HG02588 (cell line): Measurements from ENCODE around the gene MAN2B1.
"Not testable (repeated sequence)": the region's sequence is repeated elsewhere in the genome, so short reads cannot be mapped to it uniquely, and the experiment has no call there.

Experiments used
- ATAC-seq: cut with Tn5 transposase; IDR thresholded peaks from one replicate; pipeline ENCODE4 v1.9.1; 2021; ENCODE audit warnings: mild to moderate bottlenecking, moderate library complexity; ENCODE audit not compliant: unreplicated experiment

The MAN2B1 gene

DNA sequence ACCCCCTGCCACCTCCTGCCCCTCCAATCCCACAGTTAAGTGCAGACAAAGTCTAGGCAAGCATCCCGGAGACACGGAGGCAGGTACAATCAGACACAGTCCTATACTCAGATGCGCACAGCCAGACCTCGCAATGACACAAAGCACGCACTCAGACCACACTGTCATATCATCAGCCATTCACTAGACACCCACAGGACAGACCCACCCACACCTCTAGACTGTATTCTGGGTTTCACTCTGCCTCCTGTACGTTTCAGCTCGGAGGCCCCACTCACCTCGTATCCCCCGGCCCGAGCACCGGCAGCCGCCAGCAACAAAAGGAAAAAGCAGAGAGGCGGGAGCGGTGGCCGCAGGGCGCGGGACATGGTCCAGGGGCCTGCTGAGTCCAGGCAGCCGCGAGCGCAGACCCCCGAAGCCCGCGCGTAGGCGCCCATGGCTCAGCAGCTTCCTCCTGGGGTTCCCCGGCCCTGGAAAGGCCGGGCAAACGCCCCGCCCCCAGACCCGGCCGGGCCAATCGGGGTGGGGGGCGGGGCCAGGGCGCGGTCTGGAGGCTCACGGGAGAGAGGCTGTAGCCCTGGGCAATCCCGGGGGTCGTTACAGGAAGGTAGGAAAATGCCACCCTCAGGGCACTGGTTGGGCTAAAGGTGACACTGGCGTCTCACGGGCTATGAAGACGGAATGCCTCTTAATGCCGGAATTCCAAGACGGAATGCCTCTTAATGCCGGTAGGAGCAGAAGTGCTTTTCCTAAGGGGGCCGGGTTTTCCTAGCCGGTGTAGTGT is at the start of gene MAN2B1, which contains the start of gene WDR83:
MAN2B1 (minus strand) TSS at position 478 of the 784 bp plus-strand sequence; CDS start at position 437, 41 bp downstream.
WDR83 (plus strand) TSS at position 543 of the 784 bp plus-strand sequence. CDS start 2,984 bp downstream, outside the sequence.
- peak; percentile 31 for ATAC-seq

DNA sequence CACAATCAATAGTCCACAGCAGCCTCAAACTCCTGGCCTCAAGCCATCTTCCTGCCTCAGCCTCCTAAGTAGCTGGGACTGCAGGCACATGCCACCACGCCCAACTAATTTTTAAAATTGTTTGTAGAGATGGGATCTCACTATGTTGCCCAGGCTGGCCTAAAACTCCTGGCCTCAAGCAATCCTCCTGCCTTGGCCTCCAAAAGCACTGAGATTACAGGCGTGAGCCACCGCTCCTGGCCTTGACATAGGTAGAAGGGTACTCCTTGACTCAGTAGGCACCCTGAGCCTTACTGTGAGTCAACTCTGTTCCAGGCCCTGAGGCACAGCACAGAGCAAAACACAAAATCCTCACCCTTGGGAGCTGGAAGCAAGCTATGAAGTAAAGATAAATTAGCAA is 49.4 kb upstream of the MAN2B1 start:
- no peak for ATAC-seq

DNA sequence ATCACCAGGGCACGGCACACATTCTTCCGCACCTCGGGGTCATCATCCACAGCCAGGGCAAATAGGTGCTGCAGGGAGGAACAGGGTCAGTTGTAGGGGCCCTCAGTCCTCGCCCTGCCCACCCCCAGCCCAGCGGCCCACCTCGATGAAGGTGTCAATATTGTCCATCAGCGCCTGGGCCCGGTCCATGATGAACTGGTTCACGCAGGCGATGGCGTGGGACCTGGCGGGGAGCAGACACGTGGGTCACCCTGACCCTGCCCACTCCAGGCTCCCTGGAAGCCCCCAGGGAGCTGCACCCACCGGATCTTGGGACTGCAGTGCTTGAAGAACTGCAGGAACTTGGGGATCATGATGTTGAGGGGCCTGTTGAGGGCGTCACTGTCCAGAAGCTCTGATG is 48.6 kb upstream of the MAN2B1 start:
- ATAC-seq, result no peak

GRCh38 chr19:12713304-12713703 is 46.8 kb upstream of the MAN2B1 start:
- ATAC-seq, result not testable (repeated sequence)

DNA sequence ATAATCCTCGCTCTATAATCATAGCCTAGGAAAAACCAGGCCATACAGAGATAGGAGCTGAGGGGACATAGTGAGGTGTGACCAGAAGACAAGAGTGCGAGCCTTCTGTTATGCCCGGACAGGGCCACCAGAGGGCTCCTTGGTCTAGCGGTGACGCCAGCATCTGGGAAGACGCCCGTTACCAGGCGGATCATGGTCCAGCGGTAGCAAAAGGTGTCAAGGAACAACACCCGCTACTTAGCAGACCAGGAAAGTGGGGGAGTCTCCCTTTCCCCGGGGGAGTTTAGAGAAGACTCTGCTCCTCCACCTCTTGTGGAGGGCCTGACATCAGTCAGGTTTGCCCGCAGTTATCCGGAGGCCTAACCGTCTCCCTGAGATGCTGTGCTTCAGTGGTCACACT is 45.5 kb upstream of the MAN2B1 start:
- ATAC-seq, result not testable (repeated sequence)

- no peak for ATAC-seq
These were observed 44.6 kb upstream of the MAN2B1 start for GRCh38 chr19:12711187-12711586.

DNA sequence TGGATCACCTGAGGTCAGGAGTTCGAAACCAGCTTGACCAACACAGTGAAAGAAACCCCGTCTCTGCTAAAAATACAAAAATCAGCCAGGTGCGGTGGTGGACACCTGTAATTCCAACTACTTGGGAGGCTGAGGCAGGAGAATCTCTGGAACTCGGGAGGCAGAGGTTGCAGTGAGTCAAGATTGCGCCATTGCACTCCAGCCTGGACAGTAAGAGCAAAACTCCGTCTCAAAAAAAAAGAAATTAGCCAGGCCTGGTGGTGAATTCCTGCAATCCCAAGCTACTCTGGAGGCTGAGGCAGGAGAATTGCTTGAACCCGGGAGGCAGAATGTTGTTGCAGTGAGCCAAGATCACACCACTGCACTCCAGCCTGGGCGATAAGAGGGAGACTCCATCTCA is 42.1 kb upstream of the MAN2B1 start:
- ATAC-seq, result no peak

GRCh38 chr19:12706332-12706718 is 39.8 kb upstream of the MAN2B1 start:
- no peak for ATAC-seq

GRCh38 chr19:12705654-12706331 is 39.3 kb upstream of the MAN2B1 start:
- no peak for ATAC-seq

- ATAC-seq, result no peak
These were observed 38.6 kb upstream of the MAN2B1 start for GRCh38 chr19:12705169-12705568.

- ATAC-seq, result no peak
These were observed 36.5 kb upstream of the MAN2B1 start for GRCh38 chr19:12703046-12703445.

DNA sequence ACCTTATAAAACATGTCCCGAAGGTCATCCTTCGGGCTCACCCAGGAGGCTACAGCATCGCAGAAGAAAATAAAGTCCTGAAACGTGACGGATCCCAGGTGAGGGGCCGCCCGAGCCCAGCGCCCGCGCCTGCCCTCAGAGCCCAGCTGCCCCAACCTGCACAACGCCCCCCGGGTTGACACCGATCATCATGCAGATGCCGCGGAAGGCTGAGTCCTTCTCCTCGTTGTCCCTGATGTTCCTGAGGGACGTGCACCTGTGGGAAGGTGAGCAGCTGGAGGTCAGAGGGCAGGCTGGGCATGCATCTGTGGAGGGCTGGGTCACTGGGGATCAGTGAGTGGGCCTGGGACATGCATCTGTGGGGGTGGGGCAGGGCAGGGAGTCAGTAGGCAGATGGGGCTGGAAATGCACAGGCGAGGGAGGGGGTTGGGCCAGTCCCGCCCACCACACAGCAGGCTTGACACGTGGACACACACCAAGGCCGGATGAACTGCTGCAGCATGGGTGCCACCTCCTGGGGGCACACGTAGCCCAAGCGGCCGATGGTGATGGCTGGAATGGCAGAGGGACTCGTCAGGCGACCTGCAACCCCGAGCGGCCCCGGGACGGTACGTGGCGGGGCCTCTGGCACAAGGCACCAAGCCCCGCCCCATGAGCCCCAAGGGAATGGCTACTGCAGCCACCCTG is 35.2 kb upstream of the MAN2B1 start:
- ATAC-seq, result no peak

DNA sequence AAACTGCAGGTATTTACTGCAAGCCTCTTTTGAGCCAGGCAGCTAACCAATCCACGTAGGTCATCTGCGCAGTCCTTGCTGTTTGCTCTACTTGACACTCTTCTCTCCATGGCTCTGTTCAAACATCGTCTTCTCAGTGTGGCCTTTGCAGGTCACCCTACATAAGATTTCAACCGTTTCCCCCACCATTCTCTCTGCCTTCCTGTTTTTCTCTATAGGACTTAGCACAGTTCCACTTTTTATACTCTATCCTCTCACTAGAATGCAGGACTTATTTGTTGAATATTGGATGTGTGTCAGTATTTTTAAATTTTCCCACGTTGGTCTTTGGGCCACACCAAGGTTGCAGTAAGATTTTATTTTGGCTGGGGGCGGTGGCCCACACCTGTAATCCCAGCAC is 31.6 kb upstream of the MAN2B1 start:
- ATAC-seq, result no peak

DNA sequence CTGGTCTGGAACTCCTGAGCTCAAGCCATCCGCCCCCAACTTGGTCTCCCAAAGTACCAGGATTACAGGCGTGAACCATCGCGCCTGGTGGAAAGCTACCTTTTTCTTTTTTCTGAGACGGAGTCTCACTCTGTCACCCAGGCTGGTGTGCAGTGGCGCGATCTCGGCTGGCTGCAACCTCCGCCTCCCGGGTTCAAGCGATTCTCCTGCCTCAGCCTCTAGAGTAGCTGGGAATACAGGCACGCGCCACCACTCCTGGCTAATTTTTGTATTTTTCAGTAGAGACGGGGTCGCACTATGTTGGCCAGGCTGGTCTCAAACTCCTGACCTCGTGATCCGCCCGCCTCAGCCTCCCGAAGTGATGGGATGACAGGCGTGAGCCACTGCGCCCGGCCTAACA is 30.9 kb upstream of the MAN2B1 start:
- not testable (repeated sequence) for ATAC-seq

DNA sequence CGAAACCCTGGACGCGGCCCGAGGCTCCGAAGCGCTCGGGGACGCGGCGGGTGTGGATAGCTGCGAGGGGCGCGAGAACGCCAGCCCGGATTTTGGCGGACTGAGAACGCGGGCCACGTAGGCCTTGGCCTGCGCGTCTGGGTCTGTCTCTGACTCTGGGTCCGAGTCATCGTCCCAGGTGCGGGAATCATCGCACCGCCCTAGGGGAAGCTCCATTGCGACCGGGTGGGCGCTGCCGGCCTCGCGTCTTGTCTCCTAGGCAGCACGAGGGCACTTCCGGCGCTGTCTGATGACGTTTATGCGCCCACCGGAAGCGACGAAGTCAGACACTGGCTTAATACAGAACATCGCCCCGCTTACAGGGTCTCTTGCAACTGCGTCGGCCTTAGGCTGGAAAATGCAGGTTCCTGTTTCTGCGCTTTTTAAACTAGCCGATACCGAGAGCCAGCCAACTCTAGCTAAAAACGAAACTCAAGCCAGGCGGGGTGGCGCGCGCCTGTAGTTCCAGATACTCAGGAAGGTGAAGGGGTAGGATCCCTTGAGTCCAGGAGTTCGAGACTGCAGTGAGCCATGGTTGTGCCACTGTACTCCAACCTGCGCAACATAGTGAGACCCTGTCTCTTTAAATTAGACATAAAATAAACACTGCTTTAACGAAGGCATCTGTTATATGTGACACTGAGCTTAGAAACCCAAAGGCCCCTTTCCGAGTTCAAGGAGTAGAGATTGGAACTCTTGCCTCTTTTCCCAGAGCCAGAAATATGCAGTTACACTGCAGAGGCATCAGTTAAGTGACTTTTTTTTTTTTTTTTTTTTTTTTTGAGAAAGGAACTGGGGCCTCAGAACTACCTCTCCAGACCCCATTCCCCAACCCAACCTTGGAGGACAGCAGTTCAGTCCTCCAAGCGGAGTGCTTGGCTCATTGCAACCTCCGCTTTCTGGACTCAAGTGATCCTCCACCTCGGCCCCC is 30.1 kb upstream of the MAN2B1 start, which contains the start of gene FBXW9:
FBXW9 (minus strand) TSS at position 266 of the 970 bp plus-strand sequence; CDS start at position 216, 50 bp downstream.
- peak; percentile 63 for ATAC-seq

DNA sequence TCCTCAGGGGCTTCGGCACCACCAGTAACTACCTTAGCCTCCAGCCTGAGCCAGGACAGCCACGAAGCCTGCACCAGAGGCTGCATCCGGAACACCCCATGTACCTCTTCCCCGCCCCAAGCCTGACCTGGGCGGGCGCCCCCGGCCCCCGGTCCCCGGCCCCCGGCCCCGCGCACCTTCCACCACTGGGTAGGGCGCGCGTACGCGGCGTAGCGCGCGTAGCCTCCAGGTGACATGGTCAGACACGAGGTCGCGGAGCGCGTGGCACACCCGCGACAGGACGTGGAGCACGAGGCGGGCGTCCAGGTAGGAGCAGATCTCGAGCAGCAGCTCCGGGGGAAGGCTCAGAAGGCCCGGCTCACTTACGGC is 29.4 kb upstream of the MAN2B1 start:
- peak; percentile 18 for ATAC-seq

DNA sequence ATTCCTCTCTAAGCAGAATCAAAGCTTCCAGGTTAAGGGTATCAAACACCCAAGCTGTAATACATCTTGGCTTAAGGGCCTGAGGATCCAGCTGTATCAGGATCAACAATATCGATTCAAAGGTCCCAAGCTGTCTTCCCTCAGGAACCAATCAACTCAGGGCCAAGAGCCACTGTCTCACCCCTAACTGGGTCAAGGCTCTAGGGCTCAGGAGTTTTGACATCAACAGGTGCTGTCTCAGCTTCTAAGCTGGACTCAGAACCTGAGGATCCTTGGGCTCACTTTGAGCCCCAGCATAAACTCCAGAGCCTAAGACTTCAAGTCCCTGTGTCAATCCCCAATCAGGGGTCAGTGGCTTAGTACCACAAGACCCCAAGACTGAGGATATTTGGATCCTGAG is 29.0 kb upstream of the MAN2B1 start:
- ATAC-seq, result no peak

DNA sequence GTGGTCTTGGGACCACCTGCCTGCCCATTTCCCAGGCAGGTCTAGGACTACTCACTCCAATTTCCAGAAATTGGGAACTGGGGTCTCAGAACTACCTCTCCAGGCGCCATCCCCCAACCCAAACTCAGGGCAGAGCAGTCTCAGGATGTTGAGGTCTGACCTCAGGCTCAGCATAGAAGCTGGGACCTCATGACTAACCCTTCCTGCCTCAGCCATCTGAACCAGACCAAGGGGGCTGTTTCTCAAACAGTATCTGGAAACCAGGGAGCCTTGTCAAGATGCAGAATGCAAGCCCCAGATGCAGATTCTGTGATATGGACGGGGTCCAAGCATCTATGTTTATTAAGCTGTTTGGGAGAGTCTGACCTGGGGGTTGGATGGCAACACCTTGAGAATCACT is 28.6 kb upstream of the MAN2B1 start:
- ATAC-seq, result no peak

DNA sequence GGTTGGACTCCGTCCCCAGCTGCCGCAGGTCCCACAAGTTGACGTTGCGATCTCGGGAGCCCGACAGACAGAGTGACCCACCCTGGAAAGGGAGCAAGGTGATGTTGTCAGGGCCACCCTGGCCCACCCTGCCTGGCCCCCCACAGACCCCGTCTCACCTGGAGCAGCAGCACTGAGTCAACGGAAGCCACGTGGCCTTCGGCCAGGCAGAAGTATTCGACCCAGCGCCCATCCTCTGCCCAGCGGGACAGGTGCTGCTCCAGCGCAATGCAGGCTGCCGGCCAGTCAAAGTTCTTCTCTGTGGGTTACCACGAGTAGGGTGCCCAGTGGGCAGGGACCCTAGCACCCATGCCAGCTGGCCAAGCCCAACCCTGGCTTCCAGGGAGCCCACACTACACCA is 28.1 kb upstream of the MAN2B1 start:
- ATAC-seq, result no peak

DNA sequence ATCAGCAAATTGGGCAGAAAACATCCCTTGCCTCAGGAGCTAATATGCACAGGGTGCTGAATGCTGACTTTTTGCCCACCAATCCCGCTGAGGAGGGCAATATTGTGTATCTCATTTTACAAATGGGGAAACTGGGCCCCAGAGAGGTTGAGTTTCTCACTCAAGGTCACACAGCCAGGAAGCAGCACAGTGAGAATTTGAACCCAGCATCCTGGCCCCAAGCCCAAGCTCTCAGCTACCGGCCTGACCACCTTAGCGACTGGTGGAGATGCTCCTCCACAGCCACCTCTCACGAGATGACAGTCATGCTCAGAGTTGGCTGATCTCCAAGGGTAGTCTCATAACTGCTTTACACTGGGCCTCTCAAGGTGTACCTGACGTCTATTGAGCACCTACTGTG is 26.4 kb upstream of the MAN2B1 start:
- no peak for ATAC-seq
